ENCODE results near the gene GINM1.

Gene GINM1

GRCh38 chr6:149544646-149545257, 21.4 kb upstream of the GINM1 start:
- Histone ChIP-seq H3K4me2 (ENCODE audit: low read length) (peak overlapping the region; percentile 76), H3K27ac (ENCODE audit: low read length) (peak overlapping the region; percentile 88; the same call in 1 of the 2 replicates), H2AFZ (ENCODE audit: low read depth, low read length) (no peak overlapping the region), H4K20me1 (ENCODE audit: insufficient read depth, low read length) (peaks cover 6% of the 10 kb centered on the region; the same call in 1 of the 2 replicates), H3K27me3 (ENCODE audit: low read depth, low read length) (no peaks in the 10 kb centered on the region), H3K4me1 (ENCODE audit: low read length) (peaks cover 11% of the 10 kb centered on the region), H3K9me3 (ENCODE audit: insufficient read depth, low read length) (no peaks in the 10 kb centered on the region), H3K4me3 (ENCODE audit: low read length) (peak overlapping the region; percentile 99), H3K9ac (ENCODE audit: low read length) (peak overlapping the region; percentile 97), H3K36me3 (replicated peaks; ENCODE audit: low read depth, low read length) (no peaks in the 10 kb centered on the region), H3K79me2 (ENCODE audit: low read length) (peaks cover 47% of the 10 kb centered on the region)
- TF ChIP-seq EZH2phosphoT487 (IDR thresholded peaks at IDR 0.05; ENCODE audit: low read depth): no peak
- no peak for TF ChIP-seq CTCF (IDR thresholded peaks at IDR 0.05; ENCODE audit: low read depth, low read length)

GRCh38 chr6:149545258-149545753, 20.9 kb upstream of the GINM1 start:
- Histone ChIP-seq H3K4me3 (ENCODE audit: low read length) (peak overlapping the region; percentile 99), H3K9me3 (ENCODE audit: insufficient read depth, low read length) (no peaks in the 10 kb centered on the region), H3K27me3 (ENCODE audit: low read depth, low read length) (no peaks in the 10 kb centered on the region), H3K4me1 (ENCODE audit: low read length) (peaks cover 11% of the 10 kb centered on the region), H2AFZ (ENCODE audit: low read depth, low read length) (no peak overlapping the region), H3K79me2 (ENCODE audit: low read length) (peaks cover 47% of the 10 kb centered on the region), H3K36me3 (replicated peaks; ENCODE audit: low read depth, low read length) (no peaks in the 10 kb centered on the region), H3K4me2 (ENCODE audit: low read length) (peak overlapping the region; percentile 76), H3K9ac (ENCODE audit: low read length) (peak overlapping the region; percentile 97), H3K27ac (ENCODE audit: low read length) (peak overlapping the region; percentile 88), H4K20me1 (ENCODE audit: insufficient read depth, low read length) (peaks cover 6% of the 10 kb centered on the region; the same call in 1 of the 2 replicates)
- TF ChIP-seq EZH2phosphoT487 (IDR thresholded peaks at IDR 0.05; ENCODE audit: low read depth) (no peak), CTCF (IDR thresholded peaks at IDR 0.05; ENCODE audit: low read depth, low read length) (peak; percentile 32)

GRCh38 chr6:149545754-149546471, 20.3 kb upstream of the GINM1 start, which contains the start of gene PPIL4:
Gene PPIL4 (minus strand): TSS chr6:149546043. CDS start chr6:149546005, 38 bp downstream.
- Histone ChIP-seq H3K27me3 (ENCODE audit: low read depth, low read length) (no peaks in the 10 kb centered on the region), H3K4me1 (ENCODE audit: low read length) (peaks cover 11% of the 10 kb centered on the region), H4K20me1 (ENCODE audit: insufficient read depth, low read length) (peaks cover 6% of the 10 kb centered on the region; the same call in 1 of the 2 replicates), H3K79me2 (ENCODE audit: low read length) (peaks cover 47% of the 10 kb centered on the region), H2AFZ (ENCODE audit: low read depth, low read length) (peak within 1 kb of the TSS; percentile 42; the same call in 1 of the 2 replicates), H3K36me3 (replicated peaks; ENCODE audit: low read depth, low read length) (no peaks in the 10 kb centered on the region), H3K4me3 (ENCODE audit: low read length) (peak within 1 kb of the TSS; percentile 99), H3K4me2 (ENCODE audit: low read length) (peak within 1 kb of the TSS; percentile 76), H3K9me3 (ENCODE audit: insufficient read depth, low read length) (no peaks in the 10 kb centered on the region), H3K9ac (ENCODE audit: low read length) (peak within 1 kb of the TSS; percentile 97), H3K27ac (ENCODE audit: low read length) (peak within 1 kb of the TSS; percentile 88)
- TF ChIP-seq EZH2phosphoT487 (IDR thresholded peaks at IDR 0.05; ENCODE audit: low read depth): no peak
- peak; percentile 94 for TF ChIP-seq CTCF (IDR thresholded peaks at IDR 0.05; ENCODE audit: low read depth, low read length)

- no peak overlapping the region for H3K4me2 ChIP-seq (ENCODE audit: low read length)
- no peak overlapping the region for H3K9ac ChIP-seq (ENCODE audit: low read length)
- no peak overlapping the region for H2AFZ ChIP-seq (ENCODE audit: low read depth, low read length)
Observed at GRCh38 chr6:149551920-149552319, 14.3 kb upstream of the GINM1 start.

More at GRCh38 chr6:149551920-149552319, 14.3 kb upstream of the GINM1 start:
- Histone ChIP-seq H3K27ac (ENCODE audit: low read length) (no peak overlapping the region), H3K4me1 (ENCODE audit: low read length) (peaks cover 3% of the 10 kb centered on the region; the same call in 1 of the 2 replicates), H3K27me3 (ENCODE audit: low read depth, low read length) (no peaks in the 10 kb centered on the region), H4K20me1 (ENCODE audit: insufficient read depth, low read length) (no peaks in the 10 kb centered on the region), H3K9me3 (ENCODE audit: insufficient read depth, low read length) (no peaks in the 10 kb centered on the region), H3K79me2 (ENCODE audit: low read length) (no peaks in the 10 kb centered on the region), H3K36me3 (replicated peaks; ENCODE audit: low read depth, low read length) (no peaks in the 10 kb centered on the region), H3K4me3 (ENCODE audit: low read length) (no peak overlapping the region)
- TF ChIP-seq EZH2phosphoT487 (IDR thresholded peaks at IDR 0.05; ENCODE audit: low read depth) (no peak), CTCF (IDR thresholded peaks at IDR 0.05; ENCODE audit: low read depth, low read length) (no peak)

Data from OCI-LY3 (cell line).